NCI-H187 treated with DMSO at 0.1 percent for 48 hours (cell line): ENCODE results near the gene ZNF799.
"Not testable (repeated sequence)": the region's sequence is repeated elsewhere in the genome, so short reads cannot be mapped to it uniquely, and the experiment has no call there.

Experiments used
- DNase-seq: peaks from one replicate; lab custom pipeline; 2025; lab: John Stamatoyannopoulos, UW

Gene ZNF799

DNA sequence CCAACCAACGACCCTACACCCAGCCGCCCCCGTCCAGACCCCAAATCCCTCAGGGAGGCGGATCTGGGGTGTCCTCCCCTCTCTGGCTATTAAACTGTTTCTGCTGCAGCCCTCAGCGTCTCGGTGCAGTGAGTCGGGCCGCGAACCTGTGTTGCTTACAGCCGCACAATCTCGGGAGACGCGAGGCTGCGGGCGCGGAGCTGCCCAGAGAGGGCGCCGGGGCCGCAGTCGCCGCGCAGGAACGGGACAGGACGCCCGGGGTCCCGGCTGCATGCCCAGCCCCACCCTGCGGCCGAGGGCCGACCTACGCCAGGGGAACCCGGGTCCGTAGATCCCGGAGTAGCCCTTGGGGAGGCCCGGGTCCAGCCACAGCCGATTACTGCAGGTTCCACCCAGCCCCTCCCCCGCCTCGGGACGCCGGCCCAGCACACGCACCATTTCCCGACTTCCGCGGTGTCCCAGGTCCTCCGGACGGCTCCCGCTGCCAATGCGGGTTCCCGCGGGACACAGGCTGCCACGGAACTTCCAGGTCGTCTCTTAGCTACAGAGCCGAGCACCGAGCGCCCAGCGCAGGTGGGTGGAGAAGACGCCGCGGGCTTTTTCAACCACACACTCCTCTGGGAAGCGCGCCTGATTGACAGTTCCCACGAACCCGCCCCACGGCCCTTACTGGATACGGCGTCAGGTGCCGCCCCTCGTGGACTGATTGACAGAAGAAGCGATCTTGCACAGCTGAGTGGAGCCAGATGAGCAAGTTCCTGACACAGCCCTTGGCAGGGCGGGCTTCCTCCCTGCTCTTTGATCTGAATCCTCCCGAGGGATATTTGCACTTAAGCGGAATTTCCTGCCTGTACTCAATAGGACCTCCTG is at the start of gene ZNF799:
TSS of gene ZNF799 (minus strand) at position 639 of the 870 bp plus-strand sequence. CDS start at position 438, 201 bp downstream.
- DNase-seq: peak; percentile 77

DNA sequence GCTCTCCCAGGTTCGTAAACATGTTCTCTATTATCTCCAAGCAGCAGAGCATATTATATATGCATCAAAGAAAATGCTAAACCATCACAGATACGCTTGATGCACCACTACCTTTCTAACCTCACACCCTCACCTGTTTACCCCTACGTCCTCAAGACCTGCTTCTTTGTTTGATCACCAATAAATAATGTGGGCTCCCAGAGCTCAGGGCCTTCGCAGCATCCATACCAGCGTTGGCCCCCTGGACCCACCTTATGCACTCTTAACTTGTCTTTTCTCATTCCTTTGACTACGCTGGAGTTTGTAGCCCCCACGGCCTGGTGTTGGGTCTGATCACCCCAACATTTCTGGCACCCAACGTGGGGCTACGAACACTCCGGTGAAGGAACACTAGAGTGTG is 49.8 kb upstream of the ZNF799 start:
- no peak for DNase-seq

GRCh38 chr19:12448808-12449207 is 47.7 kb upstream of the ZNF799 start:
- DNase-seq: no peak

- DNase-seq: peak; percentile 58
Measured at GRCh38 chr19:12440541-12441316, 39.7 kb upstream of the ZNF799 start, which contains the start of gene ZNF443. ZNF443 (minus strand) TSS chr19:12441021; CDS start chr19:12440914, 107 bp downstream.

DNA sequence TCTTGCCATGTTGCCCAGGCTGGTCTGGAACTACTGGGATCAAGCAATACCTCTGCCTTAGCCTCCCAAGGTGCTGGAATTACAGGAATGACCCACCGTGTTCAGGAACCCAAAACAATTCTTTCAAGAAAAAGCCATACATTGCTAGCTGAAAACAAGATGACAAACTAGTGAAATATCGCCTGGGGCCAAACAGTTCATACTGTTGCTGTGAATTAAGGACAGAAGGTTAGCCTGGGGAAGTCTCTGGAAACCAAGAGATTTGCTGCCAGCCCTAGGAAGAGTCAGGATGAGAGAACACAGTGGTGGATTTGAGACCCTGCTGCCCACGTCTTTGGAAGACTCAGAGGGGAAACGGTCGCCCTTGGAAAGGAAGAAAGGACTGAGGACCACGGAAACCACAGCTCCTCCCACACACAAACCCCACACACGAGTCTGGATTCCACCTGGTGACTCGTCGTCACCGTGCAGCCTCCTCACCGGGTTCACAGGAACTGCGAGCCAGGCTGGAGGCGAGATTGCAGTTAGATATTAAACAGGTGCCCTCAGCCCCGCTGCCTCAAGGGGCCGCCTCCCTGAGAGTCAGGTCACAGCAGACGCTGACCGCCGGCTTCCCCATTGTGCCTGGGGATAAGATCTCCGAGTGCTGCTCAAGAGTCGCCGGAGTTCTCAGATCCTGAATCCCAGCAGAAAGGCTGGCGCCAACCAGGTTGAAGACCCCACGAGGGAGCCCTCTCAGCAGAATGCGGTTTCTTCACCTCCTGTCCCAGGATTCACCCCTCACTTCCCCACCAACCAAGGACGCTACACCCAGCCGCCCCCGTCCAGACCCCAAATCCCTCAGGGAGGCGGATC is 38.8 kb upstream of the ZNF799 start:
- not testable (repeated sequence) for DNase-seq

DNA sequence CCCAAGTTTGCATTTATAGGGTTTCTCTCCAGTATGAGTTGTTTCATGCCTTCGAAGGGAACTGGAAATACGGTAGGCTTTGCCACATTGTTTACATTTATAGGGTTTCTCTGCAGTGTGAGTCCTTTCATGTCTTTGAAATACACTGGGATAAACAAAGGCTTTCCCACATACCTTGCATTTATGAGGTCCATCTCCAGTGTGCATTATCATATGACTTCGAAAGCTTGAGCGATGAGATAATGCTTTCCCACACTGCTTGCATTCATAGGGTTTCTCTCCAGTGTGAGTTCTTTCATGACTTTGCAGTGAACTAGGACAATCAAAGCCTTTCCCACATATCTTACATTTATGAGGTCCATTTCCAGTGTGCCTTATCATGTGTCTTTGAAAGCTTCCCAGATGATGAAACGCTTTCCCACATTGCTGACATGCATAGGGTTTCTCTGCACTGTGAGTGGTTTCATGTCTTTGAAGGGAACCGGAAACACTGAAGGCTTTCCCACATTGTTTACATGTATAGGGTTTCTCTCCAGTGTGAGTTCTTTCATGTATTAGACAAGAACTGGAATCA is 29.7 kb upstream of the ZNF799 start:
- DNase-seq: not testable (repeated sequence)

DNA sequence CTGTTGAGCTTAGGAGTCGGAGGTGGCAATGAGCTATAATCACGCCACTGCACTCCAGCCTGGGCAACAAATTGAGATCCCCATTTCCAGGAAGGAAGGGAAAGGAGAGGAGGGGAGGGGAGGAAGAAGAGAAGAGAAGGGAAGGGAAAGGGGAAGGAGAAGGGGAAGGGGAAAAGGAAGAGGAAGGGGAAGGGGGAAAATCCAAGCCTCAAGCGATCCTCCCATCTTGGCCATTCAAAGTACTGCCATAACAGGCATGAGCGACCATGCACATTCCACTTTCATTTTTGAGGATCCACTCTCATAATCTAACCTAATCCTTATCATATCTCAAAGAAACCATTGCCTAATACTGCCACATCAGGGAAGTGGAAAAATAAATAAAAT is 24.8 kb upstream of the ZNF799 start:
- DNase-seq: no peak

DNA sequence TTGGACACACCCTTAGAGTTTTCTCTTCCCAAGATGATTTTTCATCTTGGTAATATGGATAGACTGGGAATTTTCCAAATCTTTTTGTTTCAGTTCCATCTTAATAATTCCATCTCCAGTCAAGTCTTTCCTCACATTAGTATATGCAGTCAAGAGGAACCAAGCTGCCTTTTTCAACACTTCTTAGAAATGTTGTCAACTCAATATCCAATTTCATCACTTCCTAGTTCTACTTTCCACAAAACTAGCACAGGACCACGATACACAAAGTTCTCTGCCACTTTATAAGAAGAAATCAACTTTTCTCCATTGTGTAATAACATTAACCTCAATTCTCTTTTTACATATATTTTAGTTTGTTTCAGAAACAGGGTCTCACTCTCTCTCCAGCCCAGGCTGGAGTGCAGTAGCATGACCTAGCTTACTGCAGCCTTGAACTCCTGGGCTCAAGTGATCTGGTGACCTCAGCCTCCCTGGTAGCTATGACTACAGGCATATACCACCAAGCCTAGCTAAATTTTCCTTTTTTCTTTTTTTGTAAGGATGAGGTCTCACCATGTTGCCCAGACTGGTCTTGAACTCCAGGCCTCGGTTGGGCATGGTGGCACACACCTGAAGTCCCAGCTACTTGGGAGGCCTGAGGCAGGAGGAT is 24.3 kb upstream of the ZNF799 start:
- no peak for DNase-seq

DNA sequence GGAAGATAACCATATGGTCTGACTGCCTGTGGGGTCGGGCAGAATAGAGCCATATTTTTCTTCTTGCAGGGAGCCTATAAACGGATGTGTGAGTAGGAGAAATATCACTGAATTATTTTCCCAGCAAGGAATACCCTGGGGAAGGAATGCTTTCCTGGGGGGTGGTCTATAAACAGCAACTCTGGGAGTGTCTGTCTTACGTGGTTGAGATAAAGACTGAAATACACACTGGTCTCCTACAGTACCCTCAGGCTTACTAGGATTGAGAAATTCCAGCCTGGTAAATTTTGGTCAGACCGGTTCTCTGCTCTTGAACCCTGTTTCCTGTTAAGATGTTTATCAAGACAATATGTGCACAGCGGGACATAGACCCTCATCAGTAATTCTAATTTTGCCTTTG is 16.2 kb upstream of the ZNF799 start:
- not testable (repeated sequence) for DNase-seq

- no peak for DNase-seq
Measured at GRCh38 chr19:12411893-12412292, 10.8 kb upstream of the ZNF799 start.

DNA sequence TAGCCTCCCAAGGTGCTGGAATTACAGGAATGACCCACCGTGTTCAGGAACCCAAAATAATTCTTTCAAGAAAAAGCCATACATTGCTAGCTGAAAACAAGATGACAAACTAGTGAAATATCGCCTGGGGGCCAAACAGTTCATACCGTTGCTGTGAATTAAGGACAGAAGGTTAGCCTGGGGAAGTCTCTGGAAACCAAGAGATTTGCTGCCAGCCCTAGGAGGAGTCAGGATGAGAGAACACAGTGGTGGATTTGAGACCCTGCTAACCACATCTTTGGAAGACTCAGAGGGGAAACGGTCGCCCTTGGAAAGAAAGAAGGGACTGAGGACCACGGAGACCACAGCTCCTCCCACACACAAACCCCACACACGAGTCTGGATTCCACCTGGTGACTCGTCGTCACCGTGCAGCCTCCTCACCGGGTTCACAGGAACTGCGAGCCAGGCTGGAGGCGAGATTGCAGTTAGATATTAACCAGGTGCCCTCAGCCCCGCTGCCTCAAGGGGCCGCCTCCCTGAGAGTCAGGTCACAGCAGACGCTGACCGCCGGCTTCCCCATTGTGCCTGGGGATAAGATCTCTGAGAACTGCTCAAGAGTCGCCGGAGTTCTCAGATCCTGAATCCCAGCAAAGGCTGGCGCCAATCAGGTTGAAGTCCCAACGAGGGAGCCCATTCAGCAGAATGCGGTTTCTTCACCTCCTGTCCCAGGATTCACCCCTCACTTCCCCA is 1.0 kb downstream of the ZNF799 start:
- DNase-seq: not testable (repeated sequence)

GRCh38 chr19:12391148-12391547 is 9.9 kb downstream of the ZNF799 start:
- DNase-seq: not testable (repeated sequence)

- DNase-seq: not testable (repeated sequence)
Measured at GRCh38 chr19:12386365-12386764, 14.7 kb downstream of the ZNF799 start.

DNA sequence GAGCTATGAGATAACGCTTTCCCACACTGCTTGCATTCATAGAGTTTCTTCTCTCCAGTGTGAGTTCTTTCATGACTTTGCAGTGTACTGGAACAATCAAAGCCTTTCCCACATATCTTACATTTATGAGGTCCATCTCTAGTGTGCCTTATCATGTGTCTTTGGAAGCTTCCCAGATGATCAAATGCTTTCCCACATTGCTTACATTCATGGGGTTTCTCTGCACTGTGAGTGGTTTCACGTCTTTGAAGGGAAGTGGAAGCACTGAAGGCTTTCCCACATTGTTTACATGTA is 20.7 kb downstream of the ZNF799 start:
- DNase-seq: no peak

DNA sequence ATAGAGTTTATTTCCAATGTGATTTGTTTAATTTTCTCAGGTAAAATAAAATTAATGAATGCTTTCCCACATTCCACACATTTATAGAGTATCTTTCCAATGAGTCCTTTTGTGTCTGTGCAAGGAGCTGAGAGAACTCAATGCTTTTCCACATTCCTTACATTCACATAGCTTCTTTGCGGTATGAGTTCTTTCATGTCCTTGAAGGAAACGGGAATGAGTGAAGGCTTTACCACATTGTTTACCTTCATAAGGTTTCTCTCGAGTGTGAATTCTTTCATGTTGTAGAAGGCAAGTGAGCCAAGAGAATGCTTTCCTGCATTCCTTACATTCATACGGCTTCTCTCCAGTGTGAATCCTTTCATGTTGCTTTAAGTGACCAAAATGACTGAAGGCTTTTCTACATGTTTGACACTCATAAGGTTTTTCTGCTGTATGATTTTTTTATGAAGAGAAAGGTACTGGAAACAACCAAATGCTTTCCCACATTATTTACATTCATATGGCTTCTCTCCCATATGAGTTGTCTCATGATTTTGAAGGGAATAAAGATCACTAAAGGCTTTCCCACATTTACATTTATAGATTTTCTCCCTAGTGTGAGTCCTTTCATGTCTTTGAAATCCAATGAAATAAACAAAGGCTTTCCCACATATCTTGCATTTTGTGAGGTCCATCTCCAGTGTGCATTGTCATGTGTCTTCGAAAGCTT is 21.2 kb downstream of the ZNF799 start:
- no peak for DNase-seq

GRCh38 chr19:12374026-12374425 is 27.0 kb downstream of the ZNF799 start:
- DNase-seq: no peak

DNA sequence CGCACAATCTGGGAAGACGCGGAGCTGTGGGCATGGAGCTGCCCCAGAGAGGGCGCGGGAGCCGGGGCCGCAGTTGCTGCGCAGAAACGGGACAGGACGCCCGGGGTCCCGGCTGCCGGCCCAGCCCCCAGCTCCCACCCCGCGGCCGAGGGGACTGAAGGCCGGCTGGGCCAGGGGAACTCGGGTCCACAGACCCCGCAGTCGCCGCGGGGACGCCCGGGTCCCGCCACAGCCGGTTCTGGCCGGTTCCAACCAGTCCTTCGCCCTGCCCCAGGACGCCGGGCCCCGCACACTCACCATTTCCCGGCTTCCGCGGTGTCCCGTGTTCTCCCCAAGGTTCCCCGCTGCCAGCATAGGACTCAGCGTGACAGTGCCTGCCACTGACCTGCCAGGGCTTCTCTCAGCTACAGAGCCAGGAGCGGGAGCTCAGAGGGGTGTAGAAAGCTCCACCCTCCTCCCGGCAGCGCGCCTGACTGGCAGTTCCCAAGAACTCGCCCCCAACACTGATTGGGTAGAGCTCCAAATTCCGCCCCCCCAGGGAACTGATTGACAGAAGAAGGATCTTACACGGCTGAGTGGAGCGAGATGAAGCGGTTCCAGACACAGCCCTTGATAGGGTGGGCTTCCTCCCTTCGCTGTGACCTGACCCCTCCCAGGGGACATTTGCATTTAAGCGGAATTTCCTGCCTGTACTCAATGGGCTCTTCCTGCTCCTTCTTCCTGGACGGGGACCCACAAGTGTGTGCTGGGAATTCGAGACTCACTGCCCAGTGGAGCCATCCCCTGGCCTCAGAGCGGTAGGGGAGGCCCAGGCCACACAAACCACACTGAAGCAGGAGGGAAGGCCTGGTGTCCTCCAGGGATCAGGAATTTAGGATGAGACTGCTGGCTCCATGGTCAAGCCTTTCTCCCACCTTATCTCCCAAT is 35.6 kb downstream of the ZNF799 start, which contains the start of gene ZNF442:
TSS of gene ZNF442 (minus strand) at position 448 of the 927 bp plus-strand sequence. CDS start 2,052 bp downstream, outside the sequence.
- no peak for DNase-seq

GRCh38 chr19:12364391-12365235 is 36.5 kb downstream of the ZNF799 start:
- no peak for DNase-seq
